Measurements from ENCODE around the gene TTC27. TPM values are rescaled to one million over a fixed set of nuclear protein-coding genes. Genes with fewer than 3 reads are reported as not detected.

Gene TTC27
- polyA plus RNA-seq, 1 experiment, result 28.9 TPM

DNA sequence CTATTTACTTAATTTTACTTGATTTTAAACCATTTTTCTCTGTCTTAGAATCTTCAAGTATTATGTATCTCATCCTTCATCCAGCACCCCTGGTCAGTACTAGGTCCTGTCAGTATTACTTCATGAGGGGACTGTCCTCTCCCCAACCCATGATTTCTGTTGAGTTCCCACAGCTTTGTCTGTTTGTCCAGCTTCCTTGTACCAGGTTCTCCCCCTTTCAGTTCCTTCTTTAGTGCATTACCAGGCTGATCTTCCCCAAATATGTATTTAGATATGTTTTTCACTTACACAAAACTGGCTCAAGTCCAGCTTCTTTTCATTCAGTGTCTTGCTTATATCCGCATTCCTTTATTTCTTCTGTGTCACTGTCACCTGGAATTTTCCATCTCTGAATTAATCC, 13.8 kb upstream of the TTC27 start:
- Histone ChIP-seq H3K9me3 (ENCODE audit: control insufficient read depth, insufficient read depth, low read length) (no peaks in the 10 kb centered on the region), H3K4me3 (ENCODE audit: low read depth, low read length) (no peak overlapping the region), H3K27ac (ENCODE audit: low read depth, low read length) (no peak overlapping the region), H3K27me3 (ENCODE audit: control insufficient read depth, insufficient read depth, low read length) (no peaks in the 10 kb centered on the region)
- TF ChIP-seq, protein P1, sequence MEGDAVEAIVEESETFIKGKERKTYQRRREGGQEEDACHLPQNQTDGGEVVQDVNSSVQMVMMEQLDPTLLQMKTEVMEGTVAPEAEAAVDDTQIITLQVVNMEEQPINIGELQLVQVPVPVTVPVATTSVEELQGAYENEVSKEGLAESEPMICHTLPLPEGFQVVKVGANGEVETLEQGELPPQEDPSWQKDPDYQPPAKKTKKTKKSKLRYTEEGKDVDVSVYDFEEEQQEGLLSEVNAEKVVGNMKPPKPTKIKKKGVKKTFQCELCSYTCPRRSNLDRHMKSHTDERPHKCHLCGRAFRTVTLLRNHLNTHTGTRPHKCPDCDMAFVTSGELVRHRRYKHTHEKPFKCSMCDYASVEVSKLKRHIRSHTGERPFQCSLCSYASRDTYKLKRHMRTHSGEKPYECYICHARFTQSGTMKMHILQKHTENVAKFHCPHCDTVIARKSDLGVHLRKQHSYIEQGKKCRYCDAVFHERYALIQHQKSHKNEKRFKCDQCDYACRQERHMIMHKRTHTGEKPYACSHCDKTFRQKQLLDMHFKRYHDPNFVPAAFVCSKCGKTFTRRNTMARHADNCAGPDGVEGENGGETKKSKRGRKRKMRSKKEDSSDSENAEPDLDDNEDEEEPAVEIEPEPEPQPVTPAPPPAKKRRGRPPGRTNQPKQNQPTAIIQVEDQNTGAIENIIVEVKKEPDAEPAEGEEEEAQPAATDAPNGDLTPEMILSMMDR (IDR thresholded peaks at IDR 0.05; ENCODE audit: low read depth, low read length), result no peak
- ChIA-PET POLR2A (interaction anchor here (0.6 kb wide), 1 partner anchor 219 kb away, joined by 6 read pairs; no protein-coding TSS in a partner anchor), CTCF (no interaction called here)
- no peak for DNase-seq (ENCODE audit: low read depth, low spot score)

DNA sequence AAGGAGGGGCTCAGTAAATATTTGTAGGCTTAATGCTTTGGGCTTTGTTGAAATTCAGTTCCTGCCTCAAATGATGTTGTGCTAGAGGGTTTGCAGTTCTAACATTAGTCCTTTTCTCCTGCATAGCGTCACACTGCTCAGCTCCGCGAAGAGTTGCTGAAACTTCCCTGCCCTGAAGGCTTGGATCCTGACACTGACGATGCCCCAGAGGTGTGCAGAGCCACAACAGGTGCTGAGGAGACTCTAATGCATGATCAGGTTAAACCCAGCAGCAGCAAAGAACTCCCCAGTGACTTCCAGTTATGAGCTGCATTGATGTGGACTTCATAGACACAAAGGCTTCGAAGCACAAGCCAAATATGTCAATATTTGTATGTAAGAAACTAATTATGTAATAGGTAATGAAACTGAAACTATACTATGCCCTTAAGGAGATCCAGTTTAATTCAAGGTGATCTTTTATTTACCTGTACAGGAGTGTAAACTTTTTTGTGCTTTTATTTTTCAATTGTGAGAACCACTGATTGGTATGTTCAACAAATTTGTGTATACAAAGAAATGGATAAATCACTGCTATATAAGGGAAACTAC, 10.2 kb upstream of the TTC27 start:
- ChIA-PET CTCF (interaction anchor here (0.6 kb wide), 1 partner anchor 305 kb away, joined by 5 read pairs; no protein-coding TSS in a partner anchor), POLR2A (no interaction called here)
- Histone ChIP-seq H3K4me3 (ENCODE audit: low read depth, low read length) (no peak overlapping the region), H3K27ac (ENCODE audit: low read depth, low read length) (no peak overlapping the region), H3K27me3 (ENCODE audit: control insufficient read depth, insufficient read depth, low read length) (no peaks in the 10 kb centered on the region), H3K9me3 (ENCODE audit: control insufficient read depth, insufficient read depth, low read length) (no peaks in the 10 kb centered on the region)
- TF ChIP-seq, protein P1 (IDR thresholded peaks at IDR 0.05; ENCODE audit: low read depth, low read length), result no peak
- DNase-seq (ENCODE audit: low read depth, low spot score), result no peak

DNA sequence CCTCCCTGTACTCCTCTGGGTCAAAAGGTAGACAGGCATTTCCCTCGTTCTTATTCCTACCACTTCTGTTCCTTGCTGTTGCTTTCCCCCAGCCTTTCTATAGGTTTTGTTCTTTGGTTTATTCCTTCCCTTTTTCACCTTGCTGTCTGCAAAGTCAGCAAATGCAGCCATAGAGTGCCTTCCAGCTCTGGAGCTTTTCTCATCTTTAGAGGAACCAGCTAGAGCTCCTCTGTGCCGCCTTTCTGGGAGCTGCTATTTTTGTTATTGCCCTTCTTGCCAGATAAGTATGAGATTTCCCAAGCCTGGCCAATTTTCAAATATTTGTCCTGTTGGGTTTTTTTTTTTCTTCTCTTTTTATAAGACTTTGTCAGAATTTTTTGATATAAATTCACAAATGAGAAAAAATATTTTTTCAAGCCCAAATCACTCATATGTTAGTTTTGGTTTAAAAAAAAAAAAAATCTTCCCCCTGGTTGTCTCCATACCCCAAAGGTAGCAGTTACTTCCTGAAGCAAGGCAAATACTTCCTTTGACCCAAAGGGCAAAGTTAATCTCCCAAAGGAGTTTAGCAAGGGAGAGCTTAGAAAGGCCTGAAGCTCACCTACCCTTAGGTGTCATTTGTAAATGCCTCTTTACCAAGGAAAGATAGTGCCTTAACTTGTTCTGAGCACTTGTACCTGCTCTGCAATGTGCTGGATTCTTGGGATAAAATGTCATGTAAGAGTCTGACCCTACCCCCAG, 5.1 kb upstream of the TTC27 start:
- POLR2A ChIA-PET, result interaction anchor here (0.6 kb wide), 1 partner anchor 399 kb away, joined by 3 read pairs; no protein-coding TSS in a partner anchor
- TF ChIP-seq, protein P1 (IDR thresholded peaks at IDR 0.05; ENCODE audit: low read depth, low read length), result no peak
- Histone ChIP-seq H3K4me3 (ENCODE audit: low read depth, low read length) (no peak overlapping the region), H3K27me3 (ENCODE audit: control insufficient read depth, insufficient read depth, low read length) (no peaks in the 10 kb centered on the region), H3K27ac (ENCODE audit: low read depth, low read length) (no peak overlapping the region), H3K9me3 (ENCODE audit: control insufficient read depth, insufficient read depth, low read length) (no peaks in the 10 kb centered on the region)
- no peak for DNase-seq (ENCODE audit: low read depth, low spot score)
- CTCF ChIA-PET, result no interaction called here

DNA sequence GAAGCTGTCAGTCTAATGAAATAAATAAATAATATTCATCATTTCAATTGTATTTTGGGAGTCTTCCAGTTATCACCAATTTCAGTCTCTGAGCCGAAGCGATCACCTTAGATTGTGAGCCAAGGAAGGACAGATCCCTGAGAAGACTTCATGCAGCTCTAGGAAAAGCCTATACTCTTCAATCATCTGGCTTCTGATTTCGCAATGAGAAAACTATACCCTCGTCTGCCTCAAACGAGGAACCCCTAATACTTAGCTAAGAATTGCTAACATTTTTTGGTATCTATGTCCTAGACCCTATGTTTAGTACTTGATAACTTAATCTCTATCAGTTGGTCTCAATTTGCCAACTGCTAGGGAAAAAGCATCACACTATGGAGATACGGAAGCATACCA, 4.5 kb upstream of the TTC27 start:
- ChIA-PET POLR2A (no interaction called here), CTCF (no interaction called here)
- TF ChIP-seq, protein P1 (IDR thresholded peaks at IDR 0.05; ENCODE audit: low read depth, low read length), result no peak

DNA sequence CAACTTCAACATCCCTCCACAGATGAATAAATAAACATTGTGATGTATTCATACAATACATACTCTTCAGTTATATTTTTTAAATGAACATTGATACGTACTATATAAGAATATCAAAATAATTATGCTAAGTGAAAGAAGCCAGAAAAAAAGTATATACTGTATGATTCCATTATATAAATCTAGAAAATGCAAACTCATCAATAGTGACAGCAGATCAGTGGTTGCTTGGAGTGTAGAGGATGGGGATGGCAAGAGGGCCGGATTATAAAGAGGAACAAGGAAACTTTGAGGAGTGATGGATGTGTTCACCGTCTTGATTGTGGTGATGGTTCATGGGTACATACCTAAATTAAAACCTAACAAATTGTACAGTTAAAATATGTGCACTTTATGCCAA, 3.0 kb upstream of the TTC27 start:
- TF ChIP-seq, protein P1 (IDR thresholded peaks at IDR 0.05; ENCODE audit: low read depth, low read length), result no peak
- Histone ChIP-seq H3K4me3 (ENCODE audit: low read depth, low read length) (no peak overlapping the region), H3K27ac (ENCODE audit: low read depth, low read length) (no peak overlapping the region), H3K27me3 (ENCODE audit: control insufficient read depth, insufficient read depth, low read length) (no peaks in the 10 kb centered on the region), H3K9me3 (ENCODE audit: control insufficient read depth, insufficient read depth, low read length) (no peaks in the 10 kb centered on the region)
- ChIA-PET CTCF (no interaction called here), POLR2A (no interaction called here)
- DNase-seq (ENCODE audit: low read depth, low spot score), result no peak

More for the DNA sequence above, 4.5 kb upstream of the TTC27 start:
- H3K27ac ChIP-seq (ENCODE audit: low read depth, low read length), result no peak overlapping the region
- no peak overlapping the region for H3K4me3 ChIP-seq (ENCODE audit: low read depth, low read length)
- H3K27me3 ChIP-seq (ENCODE audit: control insufficient read depth, insufficient read depth, low read length), result no peaks in the 10 kb centered on the region
- no peak for DNase-seq (ENCODE audit: low read depth, low spot score)
- no peaks in the 10 kb centered on the region for H3K9me3 ChIP-seq (ENCODE audit: control insufficient read depth, insufficient read depth, low read length)
